ENCODE measurements around the gene PDZRN3.

Gene PDZRN3

DNA sequence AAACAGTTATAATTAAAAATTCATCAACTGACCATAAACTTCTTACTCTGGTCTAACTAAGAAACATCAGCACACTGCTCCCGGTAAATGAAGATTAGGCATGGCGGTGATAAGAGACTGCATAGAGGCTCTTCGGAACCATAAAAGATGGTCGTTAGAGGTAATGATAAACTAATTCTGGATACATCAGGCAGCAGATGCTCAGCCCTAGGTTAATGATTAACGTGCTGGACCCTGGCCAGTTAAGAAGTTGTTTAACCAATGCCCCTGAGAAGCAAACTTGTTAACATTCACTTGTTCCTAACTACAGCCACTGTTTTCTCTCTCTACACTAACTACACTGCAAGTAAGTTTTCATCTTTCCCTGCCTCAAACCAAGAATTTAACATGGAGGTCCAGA lies 111.5 kb downstream of the PDZRN3 start:
- no peak for DNase-seq

DNA sequence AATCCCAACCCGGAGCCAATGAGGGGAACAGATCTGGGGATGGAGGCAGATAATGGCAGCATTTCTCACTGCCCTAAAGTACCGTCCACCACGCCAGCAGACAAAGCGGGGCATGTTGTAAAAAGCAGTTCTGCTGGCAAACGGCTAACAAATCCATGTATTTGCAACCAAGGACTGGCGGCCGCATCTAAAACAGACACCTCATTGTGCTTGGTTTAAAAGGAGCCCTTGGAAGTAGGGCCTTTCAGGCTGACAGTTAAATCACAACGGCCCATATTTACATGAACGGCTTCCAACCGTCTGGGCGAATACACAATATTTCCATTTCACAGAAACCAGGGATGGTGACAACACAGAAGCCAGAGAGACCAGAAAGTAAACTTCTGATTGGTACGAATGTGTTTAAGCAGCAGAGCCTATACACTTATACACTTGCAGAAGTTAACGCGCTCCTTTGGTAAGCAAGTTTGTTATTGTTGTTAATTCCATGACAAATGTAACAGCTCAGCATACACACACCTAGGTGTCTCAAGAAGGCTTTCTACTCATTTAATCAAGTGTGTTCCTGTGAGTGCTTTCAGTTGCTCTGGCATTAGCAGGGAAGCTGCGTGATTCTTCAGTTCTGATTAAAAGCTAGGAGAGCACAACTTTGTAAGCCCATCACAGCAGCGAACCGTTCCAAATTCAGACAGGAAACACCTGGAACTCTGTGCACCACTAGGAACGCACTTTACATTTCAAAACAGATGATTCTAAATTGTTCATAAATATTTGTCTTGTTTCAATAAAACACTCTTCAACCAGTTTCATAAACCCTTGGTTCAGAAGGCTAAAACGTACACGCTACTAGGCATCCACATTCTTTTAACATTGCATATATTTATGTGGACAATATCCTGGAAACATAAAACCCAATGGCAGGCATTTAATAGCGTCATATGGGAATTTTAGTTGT lies 112.9 kb downstream of the PDZRN3 start:
- peak in 2 of 3 experiments; percentile 17 to 60 for DNase-seq

DNA sequence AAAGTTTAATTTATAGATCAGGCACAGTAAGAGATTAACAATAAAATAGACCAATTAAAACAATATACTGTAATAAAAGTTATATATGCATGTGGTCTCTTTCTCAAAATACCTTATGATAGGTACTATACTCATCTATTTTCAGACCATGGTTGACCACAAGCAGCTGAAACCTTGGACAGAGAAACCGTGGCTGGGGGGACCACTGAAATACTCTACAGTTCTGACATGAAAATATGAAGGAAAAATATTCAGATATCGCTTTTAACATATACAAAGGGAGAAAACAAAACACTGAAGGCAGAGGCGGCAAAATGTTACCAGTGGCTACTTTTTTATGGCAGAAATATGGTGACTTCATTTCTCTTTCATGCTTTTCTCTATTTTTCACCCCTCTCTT lies 114.0 kb downstream of the PDZRN3 start:
- DNase-seq = no peak

DNA sequence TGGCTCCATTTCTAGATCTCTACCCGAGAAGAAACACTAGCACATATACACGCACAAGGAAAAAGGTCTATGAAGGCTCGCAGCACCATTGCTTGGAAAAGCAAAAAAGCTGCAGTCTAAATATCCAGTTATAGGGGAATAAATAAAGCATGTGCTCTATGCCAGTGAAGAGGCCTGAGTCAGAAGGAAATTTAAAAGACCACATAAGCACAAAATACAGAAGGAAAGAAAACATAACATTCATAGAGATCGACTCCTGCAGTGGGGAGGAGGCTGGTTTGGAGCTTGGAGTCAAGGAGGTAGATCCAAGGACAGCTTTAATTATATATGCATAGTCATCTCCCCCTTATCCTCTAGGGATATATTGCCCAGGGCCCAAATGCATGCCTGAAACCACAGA lies 114.4 kb downstream of the PDZRN3 start:
- DNase-seq = no peak

DNA sequence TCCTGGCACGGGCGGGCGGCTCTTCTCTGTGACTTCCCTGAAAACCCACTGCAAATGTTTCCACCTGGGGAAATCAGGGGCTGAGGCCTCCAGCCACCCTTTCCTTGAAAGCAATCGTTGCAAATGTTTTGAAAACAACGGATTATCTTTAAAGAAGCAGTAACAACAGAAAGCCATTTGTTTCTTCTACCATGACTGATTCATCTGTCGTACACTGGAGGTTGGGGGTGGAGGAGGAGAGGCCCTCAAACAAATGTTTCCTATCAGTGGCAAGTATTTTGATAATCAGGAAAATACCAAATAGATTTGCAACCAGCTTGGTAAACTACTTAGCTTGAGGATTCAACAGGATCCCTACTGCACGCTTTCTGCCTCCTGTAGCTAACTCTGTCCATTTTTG lies 114.9 kb downstream of the PDZRN3 start:
- DNase-seq = no peak

DNA sequence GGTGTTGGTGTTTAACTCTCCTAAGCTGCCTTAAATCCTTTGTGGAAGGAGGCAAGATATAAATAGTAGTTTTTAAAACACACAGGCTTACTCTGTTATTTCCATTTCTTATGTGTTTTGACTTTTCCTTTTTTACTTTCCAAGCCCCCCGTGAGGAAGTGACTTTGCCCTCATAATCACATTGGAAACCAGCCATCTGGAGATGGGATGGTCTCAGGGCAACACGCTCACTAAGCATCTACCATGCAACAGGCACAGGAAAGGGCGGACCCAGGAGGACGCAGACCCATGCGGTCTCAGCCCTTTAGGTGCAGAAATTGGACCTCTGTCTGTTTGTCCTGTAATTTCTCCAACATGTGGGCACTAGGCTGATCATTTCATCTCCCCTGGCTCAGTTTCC lies 115.7 kb downstream of the PDZRN3 start:
- no peak for DNase-seq

DNA sequence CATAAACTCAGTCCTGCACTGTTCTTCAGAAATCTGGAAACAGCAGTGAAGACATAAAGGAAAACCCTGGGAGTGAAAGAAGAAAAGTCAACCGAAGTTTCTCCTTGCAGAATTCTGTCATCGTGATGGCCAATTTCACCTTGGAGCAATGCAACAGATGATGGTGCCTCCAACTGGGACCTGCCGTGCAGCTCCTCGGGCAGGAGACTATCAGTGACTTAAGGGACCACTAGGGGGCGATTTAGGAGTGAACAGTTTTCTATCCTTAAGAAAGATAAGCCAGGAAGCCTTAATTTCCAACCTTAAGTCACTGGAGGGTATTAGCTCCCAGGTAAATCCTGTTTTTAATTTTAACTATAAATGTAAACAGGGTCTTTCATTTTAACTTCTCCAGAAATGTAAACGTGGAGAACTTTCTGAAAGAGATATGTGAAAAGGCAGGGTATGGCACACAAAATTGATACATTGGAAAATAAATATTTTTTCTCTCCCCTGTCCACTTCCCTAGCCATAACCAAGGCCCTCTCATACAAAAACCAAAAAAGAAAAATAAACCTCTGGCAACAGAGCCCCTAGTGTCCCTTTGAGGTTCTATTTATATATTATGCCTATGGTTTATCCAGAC lies 116.3 kb downstream of the PDZRN3 start:
- peak; percentile 21 to 67 (median 66) for DNase-seq

DNA sequence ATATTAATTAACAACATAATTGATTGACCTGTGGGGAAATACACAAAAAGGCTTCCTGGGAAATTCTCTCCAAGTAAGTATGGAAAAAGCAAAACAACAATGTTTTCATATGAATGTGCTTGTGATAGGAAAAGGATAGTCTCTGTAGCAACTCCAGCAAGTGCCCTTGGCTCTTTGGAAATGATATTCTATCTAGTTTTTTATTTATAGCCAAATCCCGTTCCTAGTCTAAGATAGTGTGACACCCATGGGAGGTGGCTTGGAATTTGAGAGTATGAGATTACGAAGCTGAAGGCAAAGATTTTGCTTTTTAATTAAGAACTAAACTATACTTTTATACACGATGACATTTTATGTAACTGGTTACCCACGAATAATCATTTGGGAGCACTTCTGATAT lies 119.9 kb downstream of the PDZRN3 start:
- DNase-seq = peak in 1 of 3 experiments; percentile 49

DNA sequence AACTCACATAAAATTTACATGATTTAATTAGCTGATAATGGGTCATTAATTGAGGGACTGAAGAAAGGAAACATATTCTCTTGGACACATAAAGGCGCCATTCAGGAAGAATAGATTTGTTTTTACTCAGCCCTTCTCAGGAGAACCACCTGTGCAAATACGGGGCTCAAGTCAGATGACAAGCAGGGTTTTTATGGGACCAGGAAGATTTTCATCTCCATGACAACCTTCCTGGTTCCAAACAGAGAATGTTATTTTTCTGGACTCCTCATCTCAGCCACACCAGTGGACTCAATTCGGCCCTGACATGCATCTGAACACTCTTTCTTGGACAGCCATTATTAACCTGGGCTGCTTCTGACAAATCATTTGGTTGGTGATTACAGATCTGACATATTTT lies 120.5 kb downstream of the PDZRN3 start:
- DNase-seq = peak; percentile 28 to 94 (median 69)

DNA sequence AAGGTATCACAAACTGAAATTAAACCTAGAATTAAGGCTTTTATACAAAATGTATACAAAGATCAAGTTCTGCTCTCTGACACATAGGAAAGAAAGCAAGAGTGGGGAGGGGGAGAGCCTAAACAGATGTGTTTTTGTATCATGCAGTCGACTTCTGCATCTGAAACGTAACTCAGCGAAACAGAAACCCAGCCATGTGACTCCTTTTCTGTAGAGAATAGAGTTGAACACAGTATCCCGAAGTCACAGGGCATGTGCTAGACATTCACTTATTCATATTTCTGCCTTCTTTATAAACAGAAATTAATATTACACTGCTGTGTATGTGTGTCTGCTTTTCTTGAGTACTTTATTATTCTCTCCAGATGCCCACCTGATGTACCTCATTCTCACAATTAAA lies 121.0 kb downstream of the PDZRN3 start:
- DNase-seq = peak in 2 of 3 experiments; percentile 69 to 91

DNA sequence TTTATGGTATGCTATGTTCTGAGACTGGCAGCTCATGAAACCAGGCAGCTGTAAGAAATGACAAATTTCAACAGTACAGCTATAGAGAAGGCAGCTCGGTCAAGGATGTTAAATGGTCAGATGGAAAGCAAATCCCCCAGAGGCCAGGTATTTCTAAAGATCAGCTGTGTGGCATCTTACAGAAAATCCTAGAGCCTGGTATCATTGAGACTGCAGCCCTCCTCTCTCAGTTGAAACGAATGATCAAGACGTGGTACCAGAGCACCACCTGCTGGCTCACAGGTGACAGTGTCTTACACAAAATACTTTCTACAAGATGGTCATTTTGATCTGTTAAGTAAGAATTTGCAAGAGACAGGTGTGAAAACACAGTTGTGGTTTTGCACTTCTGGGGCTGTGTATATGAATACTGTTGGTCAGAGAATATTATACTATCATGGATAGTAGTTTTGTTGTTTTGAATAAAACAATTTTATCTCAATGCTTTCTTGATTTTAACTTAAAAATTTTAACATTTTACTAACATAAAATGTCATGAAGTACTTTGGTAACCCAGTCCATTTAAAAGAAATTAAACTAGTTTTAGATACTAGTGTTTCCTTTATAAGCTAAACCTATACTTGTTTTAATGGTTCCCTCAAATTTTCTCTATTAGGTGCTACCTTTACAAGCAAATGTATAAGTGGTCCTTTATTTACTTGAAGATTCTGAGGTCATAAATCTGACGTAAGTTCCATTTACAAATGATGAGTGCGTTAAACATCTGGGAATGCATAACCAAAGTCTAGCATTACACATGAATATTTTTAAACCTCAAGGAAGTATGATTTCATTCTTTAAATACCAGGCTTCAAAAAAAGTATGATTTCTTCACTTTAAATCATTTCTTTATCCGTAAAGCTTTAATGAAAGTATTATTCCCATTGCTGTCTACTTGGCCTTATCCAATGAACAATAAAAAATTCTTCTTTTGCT lies 121.8 kb downstream of the PDZRN3 start:
- peak; percentile 44 to 87 (median 49) for DNase-seq

DNA sequence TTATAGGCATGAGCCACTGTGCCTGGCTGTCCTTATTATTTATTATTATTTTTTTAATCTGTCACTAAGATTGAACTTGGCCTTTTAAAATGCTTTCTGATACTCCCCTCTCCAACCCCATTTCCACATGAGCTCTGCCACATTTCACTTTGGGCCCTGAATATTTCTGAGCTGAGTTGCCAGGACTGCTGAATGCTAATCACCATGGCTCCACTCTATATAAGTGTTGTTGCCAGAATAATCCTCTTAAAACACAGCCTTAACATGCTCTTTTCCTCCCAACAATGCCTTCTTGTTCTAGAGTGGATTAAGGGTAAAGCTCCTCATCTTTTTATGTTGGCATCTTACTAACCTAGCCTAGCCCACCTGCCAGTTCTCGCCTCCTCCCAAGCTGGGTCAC lies 124.4 kb downstream of the PDZRN3 start:
- no peak for DNase-seq

DNA sequence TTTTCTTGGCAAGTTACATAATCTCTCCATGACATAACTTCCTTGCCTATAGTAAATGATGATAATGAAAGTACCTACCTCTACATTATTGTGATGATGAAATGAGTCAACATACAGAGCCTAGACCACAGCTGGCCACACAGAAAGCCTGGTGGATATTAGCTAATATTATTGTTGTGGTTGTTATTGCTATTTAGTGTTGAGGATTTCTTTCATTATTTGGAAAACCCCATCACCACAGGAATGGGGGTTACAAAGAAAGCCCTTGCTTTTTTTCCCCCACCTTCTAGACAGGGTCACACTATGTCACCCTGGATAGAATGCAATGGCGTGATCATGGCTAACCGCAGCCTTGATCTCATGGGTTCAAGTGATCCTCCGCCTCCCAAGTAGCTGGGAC lies 125.0 kb downstream of the PDZRN3 start:
- DNase-seq = no peak

DNA sequence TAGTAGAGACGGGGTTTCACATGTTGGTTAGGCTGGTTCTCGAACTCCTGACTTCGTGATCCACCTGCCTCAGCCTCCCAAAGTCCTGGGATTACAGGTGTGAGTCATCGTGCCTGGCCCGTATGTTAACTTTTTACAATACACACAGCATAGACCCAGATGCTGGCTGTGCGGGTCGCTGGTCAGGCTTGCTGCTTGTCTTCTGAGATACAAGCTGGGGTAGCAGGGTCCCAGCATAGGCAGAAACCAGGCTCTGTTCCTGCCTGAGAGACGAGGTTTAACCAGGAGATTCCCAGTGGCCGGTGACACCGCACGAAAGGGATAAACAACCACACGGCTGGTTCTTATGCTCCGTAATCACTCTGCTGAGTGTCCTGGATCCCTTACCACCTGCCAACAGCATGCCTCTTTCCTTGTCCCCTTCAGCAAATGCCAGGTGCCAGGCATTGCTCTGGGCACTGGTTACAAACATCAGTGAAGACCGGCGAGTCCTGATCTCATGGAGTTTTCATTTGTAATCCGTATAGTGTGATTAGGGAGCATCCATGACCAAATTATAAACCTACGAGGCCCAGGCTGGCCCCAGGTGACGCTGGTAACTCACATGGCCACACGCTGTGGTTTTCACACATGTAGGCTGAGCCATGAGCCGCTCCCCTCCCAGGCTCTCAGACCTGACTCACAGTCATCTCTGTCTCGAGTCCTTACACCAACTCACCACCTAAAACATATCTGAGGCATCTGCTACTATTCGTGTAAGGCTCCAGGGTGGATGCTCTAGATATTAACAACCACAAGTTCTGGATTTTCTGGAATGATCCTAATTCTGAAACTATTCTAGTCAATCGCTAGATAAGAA lies 125.7 kb downstream of the PDZRN3 start:
- DNase-seq = peak in 1 of 3 experiments; percentile 28

DNA sequence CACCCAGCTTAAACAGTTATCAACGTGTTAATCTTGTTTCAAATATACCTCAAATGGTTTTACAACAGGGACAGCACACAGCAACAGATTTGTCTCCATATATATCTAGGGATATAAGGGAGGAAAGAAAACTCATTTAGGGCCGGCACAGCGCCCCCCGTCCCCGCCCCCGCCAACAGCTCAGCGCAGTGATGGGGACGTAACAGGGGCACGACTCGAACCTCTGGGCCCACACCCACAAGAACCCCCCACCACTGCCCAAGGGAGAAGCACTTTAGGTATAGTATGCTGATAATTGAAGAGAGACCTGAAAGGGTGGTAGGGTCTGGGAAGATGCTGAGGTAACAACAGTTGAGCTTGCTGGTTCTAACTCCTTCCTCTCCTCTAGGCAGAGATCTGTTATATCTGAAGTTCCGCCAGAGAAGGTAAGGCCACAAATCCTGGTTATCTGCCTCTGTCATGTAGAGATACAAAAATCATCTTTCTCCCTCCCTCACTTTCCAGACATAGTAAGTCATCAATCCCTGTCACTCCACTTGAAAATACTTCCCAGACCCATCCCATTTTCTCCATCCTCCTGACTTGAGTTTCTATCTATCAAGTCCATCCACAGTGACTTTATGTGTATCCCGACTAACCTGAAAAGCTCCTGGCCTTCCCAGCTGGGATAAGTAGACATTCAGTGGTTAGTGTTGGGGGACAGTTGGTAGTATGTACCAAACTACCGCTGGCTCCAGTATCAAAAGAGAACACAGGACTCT lies 126.9 kb downstream of the PDZRN3 start:
- no peak for DNase-seq

DNA sequence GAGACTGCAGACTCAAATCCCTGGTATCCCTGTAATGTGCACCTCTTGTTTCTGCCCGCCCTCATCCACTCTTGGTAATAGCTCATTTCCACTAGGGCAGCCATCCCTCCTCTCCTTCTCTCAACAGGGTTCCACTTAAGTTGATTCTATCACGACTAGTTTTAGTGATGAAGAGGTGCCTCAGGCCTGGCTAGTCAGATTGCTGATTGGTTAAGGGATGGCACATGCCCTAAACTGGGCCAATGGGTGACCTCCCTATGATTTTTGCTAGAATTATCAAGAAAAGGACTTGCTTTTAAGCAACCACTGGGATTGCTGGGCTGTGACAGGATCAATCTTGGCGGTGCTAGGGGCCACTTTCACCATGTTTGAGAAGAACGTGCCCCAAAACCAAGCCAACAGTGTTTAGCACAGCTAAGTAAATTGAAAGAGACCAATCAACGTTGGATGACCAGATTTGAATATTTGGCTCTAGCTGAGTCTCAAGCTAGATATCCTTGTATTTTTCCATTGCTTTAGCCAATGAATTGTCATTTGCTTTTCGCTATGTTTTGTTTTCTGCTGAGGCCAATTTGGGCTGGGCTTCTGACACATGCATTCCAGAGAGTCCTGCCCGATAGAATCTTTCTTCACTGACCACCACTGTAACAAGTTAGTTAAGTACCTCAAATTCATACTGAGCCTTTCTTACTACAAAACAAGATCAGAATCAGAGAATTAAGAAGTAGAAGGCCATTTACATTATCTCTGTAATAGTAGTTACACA lies 131.0 kb downstream of the PDZRN3 start:
- DNase-seq = no peak

DNA sequence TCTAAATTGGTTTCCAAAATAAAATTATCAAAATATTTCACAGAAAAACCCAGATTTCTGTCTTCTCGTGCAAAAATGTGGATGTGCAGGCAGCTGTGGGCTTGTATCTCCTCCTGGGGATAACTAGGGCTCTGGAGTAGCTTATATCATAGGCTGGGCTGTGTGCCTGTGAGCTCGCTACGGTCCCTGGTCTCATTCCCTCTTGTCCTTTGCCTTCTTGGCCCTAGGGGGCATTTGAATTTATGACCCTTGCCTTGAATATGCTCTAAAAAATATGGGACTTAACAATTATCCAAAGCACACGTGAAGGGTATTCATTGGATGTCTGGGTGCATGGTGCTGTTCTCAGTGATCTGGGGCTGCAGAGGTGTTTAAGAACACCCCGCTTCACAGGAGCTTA lies 132.6 kb downstream of the PDZRN3 start:
- DNase-seq = no peak

DNA sequence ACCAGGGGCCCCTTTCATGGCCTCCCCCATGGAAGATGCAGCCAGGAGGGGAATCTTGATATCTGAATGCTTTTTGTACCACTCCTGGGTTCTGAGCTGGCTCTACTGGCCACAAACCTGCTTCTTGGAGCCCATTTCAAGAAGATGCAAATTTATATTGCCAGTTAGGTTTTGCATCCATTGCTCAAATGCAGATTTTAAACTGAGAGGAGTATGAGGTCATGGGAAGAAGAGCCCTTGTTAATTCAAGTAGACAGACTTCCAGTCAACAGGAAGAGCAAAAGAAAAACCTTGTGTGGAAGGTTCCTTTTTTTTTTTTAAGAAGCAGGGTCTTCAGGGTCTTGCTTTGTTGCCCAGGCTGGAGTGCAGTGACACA lies 133.5 kb downstream of the PDZRN3 start:
- DNase-seq = no peak

DNA sequence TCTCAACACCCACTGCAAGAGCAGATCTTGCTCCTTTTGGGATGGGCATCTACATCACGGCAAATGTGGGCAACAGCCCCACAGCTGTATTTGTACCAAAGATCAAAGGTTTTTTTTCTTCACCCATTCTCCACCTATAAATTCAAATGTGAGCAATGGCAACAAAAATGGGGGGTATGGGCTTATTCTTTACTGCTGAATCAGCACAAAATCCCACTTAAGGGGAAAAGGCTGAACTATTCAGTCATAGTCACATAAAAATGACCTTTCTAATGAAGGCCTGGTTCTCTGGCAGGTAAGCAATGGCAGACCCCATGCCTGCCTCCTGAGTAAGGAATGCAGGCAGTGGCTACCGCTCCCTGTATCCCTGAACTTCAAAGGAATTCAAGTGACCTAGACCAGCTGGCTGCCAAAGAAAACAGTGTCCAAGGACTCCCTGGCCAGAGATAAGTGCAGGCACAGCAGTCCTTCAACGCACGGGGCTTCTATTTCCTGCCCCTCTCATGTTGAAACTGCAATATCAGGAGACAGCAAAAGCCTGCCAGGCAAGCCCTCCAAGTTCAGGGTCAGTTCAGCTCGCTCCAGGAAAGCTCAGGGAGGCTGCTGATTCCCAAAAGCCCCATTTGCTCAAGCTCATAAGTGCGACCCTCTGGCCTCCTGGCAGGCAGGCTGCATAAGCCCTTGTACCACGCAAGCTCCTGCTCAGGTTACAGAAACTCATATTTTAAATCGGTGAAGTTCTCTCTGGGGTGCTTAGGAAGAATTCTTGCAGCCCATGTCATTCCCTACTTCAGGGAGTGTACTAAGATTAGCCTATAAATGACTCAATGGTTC lies 134.1 kb downstream of the PDZRN3 start:
- DNase-seq = no peak
